Activated T-cell treated with anti-CD3 and anti-CD28 coated beads for 1 hour (primary cell): Measurements from ENCODE around the gene R3HCC1L.
"Not testable (repeated sequence)": the region's sequence is repeated elsewhere in the genome, so short reads cannot be mapped to it uniquely, and the experiment has no call there.

Experiments
- DNase-seq: peaks from one replicate; pipeline ENCODE4 v3.0.0-alpha.2; 2020; ENCODE audit warnings: low read depth

Gene R3HCC1L

DNA sequence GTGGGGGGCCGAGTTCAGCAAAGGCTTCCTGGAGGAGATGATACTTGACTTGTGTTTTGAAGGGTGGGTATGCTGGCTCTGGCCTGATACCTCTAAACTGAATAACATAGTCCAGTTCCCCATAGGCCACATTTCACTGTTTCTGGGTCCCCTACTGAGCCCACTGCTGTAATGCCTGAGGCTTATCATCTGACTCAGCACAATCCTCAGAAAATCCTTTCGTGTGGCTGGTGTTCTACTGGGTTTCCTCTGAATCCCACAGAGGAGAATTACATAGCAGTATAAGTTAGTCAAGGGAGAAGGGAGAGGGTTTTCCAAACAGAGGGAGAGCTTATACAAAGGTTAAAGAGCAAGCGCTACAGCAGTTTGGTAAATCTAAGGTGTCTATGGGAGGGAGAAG, 2.8 kb upstream of the R3HCC1L start:
- no peak for DNase-seq

DNA sequence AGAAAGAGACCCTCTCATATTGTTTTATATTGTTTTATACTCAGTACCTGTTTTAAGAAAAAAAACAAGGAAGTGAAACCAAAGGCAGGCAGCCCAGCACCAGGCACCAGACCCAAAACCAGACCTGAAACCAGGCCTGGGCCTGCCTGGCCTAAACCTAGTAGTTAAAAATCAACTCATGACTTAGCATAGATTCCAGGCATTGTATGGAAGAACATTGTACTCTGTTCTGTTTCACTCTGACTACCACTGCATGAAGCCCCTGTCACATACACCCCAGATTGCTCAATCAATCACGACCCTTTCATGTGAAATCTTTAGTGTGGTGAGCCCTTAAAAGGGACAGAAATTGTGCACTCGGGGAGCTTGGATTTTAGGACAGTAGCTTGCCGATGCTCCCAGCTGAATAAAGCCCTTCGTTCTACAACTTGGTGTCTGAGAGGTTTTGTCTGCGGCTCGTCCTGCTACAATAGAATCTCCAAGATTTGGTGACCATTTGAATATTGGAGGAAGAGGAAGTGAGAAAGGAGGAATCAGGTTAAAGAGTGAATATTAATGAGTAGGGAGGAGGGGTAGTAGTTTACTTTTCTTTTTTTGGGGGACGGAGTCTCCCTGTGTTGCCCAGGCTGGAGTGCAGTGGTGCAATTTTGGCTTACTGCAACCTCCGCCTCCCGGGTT, 1.2 kb upstream of the R3HCC1L start:
- not testable (repeated sequence) for DNase-seq

DNA sequence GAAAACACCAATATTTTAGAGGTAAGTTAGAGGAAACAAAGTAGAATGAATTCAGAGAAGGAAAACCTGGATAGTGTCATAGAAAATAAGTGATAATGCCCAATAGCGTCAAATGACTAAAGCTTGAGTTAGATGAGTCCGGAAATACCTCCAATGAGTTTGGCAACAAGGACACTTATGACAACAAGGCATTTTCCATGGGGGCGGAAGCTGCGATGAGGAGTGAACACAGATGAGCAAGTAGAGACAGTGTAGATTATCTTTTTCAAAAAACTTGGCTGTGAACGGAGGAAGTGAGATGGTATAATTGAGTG, 383 bp upstream of the R3HCC1L start:
- no peak for DNase-seq

DNA sequence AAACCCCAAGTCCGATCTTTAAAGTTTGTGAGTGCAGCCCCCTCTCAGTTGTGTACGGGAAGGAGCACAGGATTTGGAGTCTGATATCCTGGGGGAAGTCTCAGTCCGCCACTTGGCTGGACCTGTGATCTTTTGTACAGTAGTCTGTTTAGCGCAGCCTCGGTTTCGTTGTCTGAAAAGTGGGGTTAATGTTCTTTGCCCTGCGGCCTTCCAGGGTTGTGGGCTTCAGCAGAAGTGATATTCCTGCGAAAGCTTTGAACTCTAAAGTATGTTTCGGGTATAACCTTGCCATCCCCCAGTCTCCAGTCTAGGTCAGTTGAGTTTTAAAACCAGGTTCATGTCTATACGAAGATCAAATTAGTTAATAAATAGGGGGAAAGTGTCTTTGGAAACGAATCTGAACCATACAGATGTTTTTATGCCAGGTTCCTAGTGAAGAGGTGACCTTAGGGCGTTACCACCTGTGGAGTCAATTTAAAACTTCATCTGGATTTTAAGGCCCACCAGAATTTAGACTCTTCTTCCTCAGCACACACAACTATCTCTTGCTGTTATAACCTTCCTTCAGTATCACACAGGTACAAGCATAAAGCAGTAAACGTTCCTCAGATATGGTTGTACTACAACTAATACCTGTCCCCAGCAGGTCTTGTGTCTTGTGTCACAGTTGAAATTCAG, 904 bp downstream of the R3HCC1L start:
- no peak for DNase-seq

DNA sequence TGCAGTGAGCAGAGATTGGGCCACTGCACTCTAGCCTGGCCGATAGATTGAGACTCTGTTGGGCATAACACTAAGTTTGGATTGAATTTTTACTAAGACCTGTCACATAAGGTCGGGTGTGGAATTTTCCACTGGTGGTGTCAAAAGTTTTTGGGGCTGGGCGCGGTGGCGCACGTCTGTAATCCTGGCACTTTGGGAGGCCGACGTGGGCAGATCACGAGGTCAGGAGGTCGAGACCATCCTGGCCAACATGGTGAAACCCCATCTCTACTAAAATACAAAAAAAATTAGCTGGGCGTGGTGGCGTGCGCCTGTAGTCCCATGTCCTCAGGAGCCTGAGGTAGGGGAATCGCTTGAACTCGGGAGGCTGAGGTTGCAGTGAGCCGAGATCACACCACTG, 2.3 kb downstream of the R3HCC1L start:
- not testable (repeated sequence) for DNase-seq

DNA sequence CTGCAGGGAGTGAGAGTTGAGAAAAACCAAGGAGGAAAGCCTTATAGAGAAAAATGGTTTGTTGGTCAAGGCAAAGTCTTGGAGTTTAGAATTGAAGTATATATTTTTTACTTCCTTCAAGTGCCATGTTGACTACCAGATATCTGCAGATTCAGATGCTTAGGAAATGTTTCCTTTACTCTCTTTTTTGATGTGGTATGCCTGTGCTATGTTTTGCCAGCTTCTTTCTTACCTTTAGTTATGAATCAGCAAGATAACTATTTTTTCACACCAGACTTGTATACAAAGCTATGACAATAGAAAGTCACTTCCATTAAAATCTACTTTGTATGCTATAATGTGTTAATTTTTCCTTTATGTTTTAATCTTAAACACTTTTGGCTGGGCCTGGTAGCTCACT, 3.6 kb downstream of the R3HCC1L start:
- DNase-seq: no peak

DNA sequence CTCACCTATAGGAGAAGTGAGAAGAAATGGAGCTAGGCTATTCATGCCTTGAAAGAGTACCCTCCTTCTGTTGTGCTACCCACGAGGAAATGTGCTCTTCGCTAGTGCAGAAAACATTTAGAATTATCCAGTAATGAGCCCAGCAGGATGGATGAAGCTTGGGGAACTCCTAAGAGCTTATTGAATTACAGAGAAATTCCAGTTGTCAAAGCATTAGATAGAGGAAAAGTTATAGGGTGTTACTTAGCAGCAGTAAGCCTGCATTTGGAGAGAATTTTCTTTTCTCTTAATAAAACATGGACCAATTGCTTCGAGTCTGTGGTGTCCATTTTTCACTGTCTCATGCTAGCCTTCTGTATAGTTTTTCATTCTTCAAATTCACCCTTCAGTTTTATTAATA, 5.0 kb downstream of the R3HCC1L start:
- no peak for DNase-seq

DNA sequence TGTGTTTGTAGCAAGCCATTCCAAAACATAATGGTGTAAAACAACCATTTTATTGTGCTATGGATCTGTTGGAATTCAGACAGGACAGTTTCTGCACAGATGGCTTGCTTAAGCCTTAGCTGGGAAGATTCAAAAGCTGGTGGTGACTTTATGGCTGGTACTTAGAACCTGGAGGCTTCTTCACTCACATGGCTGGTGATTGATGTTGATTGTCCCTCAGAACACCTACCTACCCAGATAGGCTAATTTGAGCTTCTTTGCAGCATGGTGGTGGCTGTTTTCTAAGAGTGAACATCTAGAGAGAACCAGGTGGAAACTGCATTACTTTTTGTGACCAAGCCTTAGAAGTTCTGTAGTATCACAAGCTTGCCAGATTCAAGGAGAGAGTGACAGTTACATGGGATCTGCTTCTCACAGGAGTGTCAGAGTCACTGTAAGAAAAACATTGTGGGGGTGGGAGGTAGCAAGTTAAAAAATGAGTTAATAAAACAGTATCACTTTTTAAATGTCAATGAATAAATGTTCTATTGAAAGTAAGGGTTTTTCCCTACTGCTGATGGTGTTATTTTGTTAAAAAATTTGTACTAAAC, 7.1 kb downstream of the R3HCC1L start:
- DNase-seq: no peak

DNA sequence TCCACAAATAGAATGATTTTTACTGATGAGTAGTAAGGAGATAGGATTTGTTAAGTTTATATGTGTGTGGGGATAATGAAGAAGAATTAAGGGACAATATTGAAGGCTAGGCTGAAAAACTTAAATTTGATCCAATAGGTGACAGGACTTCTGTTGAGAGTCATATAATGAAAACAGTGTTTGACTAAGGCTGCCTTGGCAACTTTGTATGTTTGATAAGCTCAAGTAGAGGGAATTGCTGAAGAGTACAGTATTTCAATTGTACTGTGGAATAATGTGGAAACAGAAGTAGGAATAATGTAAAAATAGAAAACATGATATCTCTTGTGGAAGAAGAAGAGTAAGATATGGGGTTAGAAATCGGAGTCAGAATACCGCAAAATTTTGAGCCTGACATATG, 10.5 kb downstream of the R3HCC1L start:
- no peak for DNase-seq

DNA sequence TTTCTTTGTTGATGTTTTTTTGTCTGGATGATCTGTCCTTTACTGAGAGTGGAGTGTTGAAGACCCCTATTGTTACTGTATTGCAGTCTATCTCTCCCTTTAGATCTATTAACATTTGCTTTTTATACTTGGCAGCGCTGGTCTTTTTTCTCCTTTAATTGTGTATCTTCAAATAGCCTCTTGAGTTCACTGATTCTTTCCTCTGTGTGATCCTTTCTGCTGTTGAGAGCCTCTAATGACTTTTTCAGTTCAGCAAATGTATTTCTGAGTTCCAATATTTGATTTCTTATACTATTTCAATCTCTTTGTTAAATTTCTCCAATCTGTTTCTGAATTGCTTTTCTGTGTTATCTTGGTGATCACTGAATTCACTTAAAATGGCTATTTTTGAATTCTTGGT, 15.4 kb downstream of the R3HCC1L start:
- no peak for DNase-seq

DNA sequence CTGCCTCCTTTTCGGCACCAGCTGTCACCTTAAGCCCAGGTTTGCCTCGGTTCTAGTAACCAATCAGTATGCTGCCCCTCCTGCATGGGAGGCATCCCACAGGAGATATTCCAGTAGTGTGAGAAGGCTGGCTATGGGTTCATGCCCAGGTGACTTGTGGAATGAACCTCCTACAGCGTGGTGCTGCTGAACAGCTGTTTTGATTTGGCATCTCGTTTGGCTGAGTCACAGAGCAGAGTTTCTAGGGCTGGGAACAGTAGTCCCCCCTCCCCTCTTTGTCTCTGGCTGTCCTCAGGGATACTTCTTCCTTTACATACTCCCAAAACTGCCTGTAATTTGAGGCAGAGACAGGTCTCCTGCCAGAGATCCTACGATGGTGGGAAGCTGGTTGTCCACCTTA, 16.1 kb downstream of the R3HCC1L start:
- no peak for DNase-seq

DNA sequence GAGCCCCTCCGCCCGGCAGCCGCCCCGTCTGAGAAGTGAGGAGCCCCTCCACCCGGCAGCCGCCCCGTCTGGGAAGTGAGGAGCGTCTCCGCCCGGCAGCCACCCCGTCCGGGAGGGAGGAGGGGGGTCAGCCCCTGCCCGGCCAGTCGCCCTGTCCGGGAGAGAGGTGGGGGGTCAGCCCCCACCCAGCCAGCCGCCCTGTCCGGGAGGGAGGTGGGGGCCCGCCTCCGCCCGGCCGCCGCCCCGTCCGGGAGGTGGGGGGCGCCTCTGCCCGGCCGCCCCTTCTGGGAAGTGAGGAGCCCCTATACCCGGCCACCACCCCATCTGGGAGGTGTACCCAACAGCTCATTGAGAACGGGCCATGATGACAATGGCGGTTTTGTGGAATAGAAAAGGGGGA, 18.3 kb downstream of the R3HCC1L start:
- not testable (repeated sequence) for DNase-seq

DNA sequence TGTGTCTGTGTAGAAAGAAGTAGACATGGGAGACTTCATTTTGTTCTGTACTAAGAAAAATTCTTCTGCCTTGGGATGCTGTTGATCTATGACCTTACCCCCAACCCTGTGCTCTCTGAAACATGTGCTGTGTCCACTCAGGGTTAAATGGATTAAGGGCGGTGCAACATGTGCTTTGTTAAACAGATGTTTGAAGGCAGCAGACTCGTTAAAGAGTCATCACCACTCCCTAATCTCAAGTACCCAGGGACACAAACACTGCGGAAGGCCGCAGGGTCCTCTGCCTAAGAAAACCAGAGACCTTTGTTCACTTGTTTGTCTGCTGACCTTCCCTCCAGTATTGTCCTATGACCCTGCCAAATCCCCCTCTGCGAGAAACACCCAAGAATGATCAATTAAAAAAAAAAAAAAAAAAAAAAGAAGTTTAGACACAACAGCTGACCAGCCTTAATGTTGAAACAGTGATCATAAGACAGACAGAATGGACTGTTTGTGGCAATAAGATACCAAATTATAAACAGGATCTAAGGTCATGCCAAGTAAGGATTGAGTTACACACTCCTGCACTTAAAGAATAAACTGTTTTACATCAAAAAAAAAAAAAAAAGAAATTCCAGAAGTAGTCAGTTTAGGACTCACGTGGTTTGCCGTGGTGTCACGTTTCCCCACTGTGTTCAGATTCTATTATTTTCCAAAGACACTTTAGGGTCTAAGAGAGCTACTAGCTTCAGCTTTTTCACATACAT, 18.9 kb downstream of the R3HCC1L start:
- not testable (repeated sequence) for DNase-seq

DNA sequence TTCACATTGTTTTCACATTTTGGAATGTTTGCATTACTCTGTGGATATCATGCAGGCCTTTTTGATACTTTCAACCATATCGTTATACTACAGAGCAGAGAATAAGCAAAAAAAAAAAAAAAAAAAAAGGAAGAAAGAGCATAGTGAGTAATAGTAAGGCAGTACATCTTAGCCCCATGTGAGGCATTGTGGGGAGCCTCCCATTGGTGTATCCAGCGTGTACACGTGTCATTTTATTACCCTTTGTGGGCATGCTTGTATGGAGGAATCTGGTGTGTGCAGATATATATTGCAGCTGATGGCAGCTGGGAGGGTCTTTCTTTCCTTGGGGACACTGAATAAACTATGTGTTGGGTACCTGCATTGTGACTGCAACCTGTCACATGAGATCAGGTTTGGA, 19.6 kb downstream of the R3HCC1L start:
- DNase-seq: no peak

DNA sequence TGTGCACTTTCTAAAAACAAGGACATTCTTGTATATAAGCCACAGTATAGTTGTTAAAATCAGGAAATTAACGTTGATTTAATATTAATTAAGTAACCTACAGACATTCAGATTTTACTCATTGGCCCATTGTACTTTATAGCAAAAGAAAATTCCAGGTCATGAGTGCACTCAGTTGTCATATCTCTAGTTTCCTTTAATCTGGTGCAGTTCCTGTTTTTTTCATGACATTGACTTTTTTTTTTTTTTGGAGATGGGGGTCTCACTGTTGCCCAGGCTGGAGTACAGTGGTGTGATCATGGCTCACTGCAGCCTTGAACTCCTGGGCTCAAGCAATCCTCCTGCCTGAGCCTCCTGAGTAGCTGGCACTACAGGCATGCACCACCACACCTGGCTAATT, 24.1 kb downstream of the R3HCC1L start:
- DNase-seq: no peak

DNA sequence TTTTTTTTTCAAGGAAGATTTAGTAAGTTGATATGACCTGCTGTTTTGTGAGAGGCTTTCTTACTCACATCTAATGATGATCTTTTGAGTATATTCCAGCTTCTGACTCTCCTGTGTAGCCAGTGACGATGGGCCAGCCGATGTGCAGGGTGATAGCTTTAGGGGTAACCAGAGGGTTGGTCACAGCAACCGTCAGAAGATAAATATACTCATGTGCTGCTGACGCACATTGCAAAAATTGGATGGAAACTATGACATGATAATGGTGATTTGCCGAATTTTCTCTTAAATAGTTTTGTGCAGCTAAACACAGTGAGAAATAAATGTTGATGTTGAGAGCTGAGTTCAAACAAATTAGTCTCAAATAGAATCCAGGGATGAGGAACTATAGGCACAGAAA, 29.5 kb downstream of the R3HCC1L start:
- no peak for DNase-seq

DNA sequence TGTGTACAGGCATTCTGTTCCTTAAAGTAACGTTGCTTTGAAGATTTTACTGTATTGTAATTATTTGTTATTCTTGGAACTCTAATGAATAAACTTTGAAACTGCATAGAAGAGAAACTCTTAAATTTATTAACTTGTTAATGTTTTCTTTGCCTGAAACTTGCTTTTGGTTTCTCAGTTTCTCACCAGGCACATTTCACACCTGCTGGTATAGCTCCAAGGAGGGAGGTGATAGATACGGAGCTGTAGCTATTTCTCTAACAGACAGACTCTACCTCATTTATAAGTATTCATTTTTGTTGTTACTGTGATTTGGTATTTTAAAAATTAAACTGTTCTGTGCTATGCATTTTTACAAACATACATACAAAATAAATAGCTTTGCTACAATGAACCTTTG, 32.7 kb downstream of the R3HCC1L start:
- DNase-seq: no peak

DNA sequence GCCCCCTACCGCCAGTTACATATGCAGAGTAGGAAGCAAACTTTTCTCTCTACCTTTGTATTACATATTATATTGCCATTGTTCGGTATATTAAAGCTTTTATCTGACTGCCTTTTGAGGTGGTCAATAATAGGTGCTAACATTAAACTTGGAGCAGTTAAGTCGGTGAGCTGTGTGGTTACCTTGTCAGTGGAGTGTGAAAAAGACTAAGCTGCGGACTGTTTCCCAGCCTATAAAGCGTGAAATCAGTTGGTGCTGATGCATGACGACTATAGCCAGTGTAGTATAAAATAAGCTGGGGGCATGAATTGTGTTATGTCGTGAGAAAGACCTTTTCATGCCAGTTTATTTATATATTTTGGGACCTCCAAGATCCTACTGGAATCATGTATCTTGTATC, 33.7 kb downstream of the R3HCC1L start:
- no peak for DNase-seq

DNA sequence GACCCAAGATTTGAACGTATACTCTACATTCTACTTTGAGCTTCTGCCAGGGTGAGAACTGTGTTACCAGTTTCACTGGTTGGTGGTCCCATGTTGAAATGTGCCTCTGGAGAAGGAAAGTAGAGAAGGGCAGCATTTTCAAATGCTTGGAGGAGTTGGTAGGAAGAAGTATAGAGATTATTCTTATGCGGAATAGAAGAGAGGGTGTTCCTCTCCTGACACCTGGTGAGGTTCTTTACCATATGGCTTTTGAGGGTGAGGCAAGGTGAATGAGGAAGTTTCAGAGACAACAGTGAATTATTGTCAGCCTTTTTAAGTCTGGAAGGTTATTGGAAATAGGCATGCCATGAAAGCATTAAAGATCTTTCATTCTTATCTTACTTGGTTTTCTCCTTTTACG, 34.3 kb downstream of the R3HCC1L start:
- no peak for DNase-seq

DNA sequence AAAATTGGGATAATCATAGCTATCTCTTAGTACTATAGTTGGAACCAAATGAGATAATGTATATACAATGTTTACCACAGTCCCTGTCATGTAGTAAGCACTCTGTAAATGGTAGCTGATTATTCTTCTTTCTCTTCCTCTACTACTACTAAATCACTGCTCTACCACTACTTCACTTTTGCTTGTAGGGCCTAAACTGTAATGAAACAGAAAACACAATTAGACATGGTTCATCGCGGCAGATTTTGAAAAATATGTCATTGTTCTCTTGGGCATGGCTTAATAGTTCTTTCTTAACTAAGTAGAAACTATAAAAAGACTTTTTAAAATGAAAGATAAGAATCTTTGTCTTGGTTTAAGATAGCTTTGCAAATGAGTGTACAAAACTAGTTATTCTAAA, 34.9 kb downstream of the R3HCC1L start:
- DNase-seq: no peak

DNA sequence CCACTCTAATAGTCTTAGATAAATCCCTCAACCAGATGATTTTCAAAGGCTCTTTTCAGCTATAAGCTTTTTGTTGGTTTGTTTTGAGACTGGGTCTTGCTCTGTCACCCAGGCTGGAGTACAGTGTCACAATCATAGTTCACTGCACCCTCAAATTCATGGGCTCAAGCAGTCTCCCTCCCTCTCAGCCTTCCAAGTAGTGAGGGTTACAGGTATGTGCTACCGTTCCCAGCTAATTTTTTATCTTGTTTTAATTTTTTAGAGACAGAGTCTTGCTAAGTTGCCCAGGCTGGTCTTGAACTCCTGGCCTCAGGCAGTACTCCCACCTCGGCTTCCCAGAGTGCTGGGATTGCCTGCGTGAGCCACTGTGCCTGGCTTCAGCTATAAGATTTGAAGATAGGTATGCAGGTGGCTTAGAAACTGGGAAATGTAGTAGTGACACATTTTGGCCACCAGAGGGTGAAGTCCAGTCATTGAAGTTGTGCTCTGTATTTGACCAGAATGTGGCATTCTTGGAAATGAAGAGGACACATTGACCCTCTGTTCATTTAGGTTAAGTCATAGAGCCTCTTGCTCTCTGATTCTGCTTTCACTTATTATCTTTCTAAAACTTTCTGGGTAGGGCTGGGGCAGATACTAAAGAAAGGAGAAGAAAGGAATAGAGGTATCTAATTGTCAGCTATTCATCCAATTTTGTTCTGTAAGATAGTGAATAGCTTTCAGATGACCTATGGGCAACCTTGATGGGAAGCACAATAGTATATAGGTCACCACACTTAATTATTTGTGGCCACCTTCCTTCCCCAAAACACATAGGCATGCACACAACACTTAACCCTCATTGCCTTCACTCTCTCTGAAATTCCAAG, 36.0 kb downstream of the R3HCC1L start:
- no peak for DNase-seq

DNA sequence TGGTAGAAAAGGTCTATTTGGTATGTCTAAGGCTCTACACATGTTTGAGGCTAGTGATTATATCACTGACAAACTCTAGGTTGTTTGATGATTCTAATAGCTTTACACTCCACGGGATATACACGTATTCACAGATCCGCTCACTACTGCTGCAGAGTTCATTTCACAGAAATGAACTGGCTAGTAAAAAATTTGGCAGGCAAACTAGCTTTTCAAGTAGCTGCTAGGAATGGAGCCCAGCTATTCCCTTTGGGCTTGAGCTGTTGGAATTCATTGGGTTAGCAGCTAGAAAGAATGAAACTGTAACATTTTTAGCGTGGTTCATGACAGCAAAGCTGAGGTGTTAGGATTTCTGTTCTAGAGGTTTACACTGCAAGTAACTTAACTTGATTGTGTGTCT, 37.6 kb downstream of the R3HCC1L start:
- no peak for DNase-seq
